ENCODE results near the gene LZTS2. TPM values are rescaled to one million over a fixed set of nuclear protein-coding genes. Genes with fewer than 3 reads are reported as not detected.

The LZTS2 gene
- total RNA-seq, 1 experiment from 2014 or later = 69.1 TPM

- Histone ChIP-seq H3K4ac (ENCODE audit: low read depth, low read length) (no peak overlapping the region), H3K9me3 (ENCODE audit: control insufficient read depth, low read depth, low read length) (no peaks in the 10 kb centered on the region), H4K91ac (ENCODE audit: insufficient read length, low read depth, low read length) (no peak overlapping the region), H2BK20ac (ENCODE audit: low read depth, low read length, poor library complexity, severe bottlenecking) (no peak overlapping the region), H3K4me1 (ENCODE audit: insufficient read depth, low read length) (peaks cover 2% of the 10 kb centered on the region; the same call in 1 of the 2 replicates), H2BK120ac (ENCODE audit: low read depth, low read length, poor library complexity, severe bottlenecking) (no peak overlapping the region), H3K4me2 (ENCODE audit: insufficient read depth, insufficient read length, low read length) (peak overlapping the region; percentile 70), H3K23me2 (ENCODE audit: insufficient read length, low read depth, low read length, poor library complexity, severe bottlenecking) (peaks cover 33% of the 10 kb centered on the region), H3K14ac (ENCODE audit: insufficient read depth, low read length) (no peak overlapping the region; the same call in 1 of the 2 replicates), H2AFZ (ENCODE audit: low read length) (no peak overlapping the region), H3K18ac (ENCODE audit: insufficient read length, low read depth, low read length) (no peak overlapping the region), H3K27ac (ENCODE audit: insufficient read length, low read depth, low read length) (no peak overlapping the region), H4K5ac (ENCODE audit: insufficient read length, low read depth, low read length) (no peak overlapping the region), H3K23ac (ENCODE audit: insufficient read length, low read depth, low read length) (no peak overlapping the region), H2BK15ac (ENCODE audit: low read depth, low read length) (no peak overlapping the region), H3K27me3 (ENCODE audit: insufficient read depth, low read length) (no peaks in the 10 kb centered on the region), H2BK12ac (ENCODE audit: insufficient read length, low read depth, low read length) (no peak overlapping the region), H3T11ph (ENCODE audit: low read length) (no peak overlapping the region), H4K20me1 (ENCODE audit: control insufficient read depth, insufficient read depth, insufficient read length) (no peaks in the 10 kb centered on the region), H2BK5ac (ENCODE audit: insufficient read length, low read length) (no peak overlapping the region), H4K8ac (replicated peaks; ENCODE audit: insufficient read length, low read depth, low read length) (no peak overlapping the region), H3K79me2 (ENCODE audit: insufficient read depth, low read length) (no peaks in the 10 kb centered on the region; the same call in 1 of the 2 replicates), H3K9ac (ENCODE audit: extremely low read depth, insufficient read length, low read length) (peak overlapping the region; percentile 86), H2AK5ac (ENCODE audit: insufficient read length, low read length) (no peak overlapping the region), H3K79me1 (ENCODE audit: insufficient read depth, low read depth, low read length, poor library complexity, severe bottlenecking) (no peaks in the 10 kb centered on the region), H3K56ac (ENCODE audit: insufficient read length, low read depth, low read length) (no peak overlapping the region)
- no peaks in the 10 kb centered on the region; a peak in 2 of 5 replicates for H3K9me3 Mint-ChIP-seq
- no peaks in the 10 kb centered on the region for H3K27me3 Mint-ChIP-seq (ENCODE audit: low read depth)
- H3K4me3 Mint-ChIP-seq = peak overlapping the region; percentile 88 to 92
- no peak for TF ChIP-seq CTCF (conservative IDR thresholded peaks at IDR 0.05)
- peak overlapping the region; percentile 2 to 41 (median 4); a peak in 5 of 7 replicates for H3K27ac Mint-ChIP-seq
- no CpG with 5 or more reads among the region's 12 CpGs for WGBS (ENCODE audit: extremely low coverage, insufficient read length, low lambda C conversion rate)
- H3K36me3 Mint-ChIP-seq (ENCODE audit: insufficient read depth in 1 of 3, low read depth in 3 of 3) = peaks cover 16 to 33% (median 31%) of the 10 kb centered on the region in 3 experiments; a peak in 6 of 7 replicates
- DNase-seq = no peak
- peaks cover 23 to 28% of the 10 kb centered on the region in 2 experiments for H3K4me1 Mint-ChIP-seq
Observed at GRCh38 chr10:101000915-101001658, 1.5 kb downstream of the LZTS2 start.
